ENCODE results near the gene CNGA4.

- TF ChIP-seq SPI1 (IDR thresholded peaks at IDR 0.05; ENCODE audit: low read depth, low read length) (no peak), POLR2AphosphoS5 (IDR thresholded peaks at IDR 0.05; ENCODE audit: low read depth, low read length) (no peak)
Measured at GRCh38 chr11:6241316-6241715, 2.4 kb downstream of the CNGA4 start.
